Measurements from ENCODE around the gene FBF1. TPM values are rescaled to one million over a fixed set of nuclear protein-coding genes. Genes with fewer than 3 reads are reported as not detected.

The FBF1 gene
- total RNA-seq, 1 donor from 2014 or later, result 3.5 TPM

GRCh38 chr17:75965468-75965867 is 24.6 kb upstream of the FBF1 start:
- ATAC-seq (no peak), DNase-seq (ENCODE audit: missing footprints) (no peak)

GRCh38 chr17:75959839-75960511 is 19.1 kb upstream of the FBF1 start:
- ATAC-seq (no peak), DNase-seq (ENCODE audit: missing footprints) (no peak)
- intact Hi-C loops (cut with DNase I), result no loop called here

More at GRCh38 chr17:75965468-75965867, 24.6 kb upstream of the FBF1 start:
- intact Hi-C loops (cut with DNase I), result no loop called here

GRCh38 chr17:75959051-75959838 is 18.4 kb upstream of the FBF1 start:
- ATAC-seq (no peak), DNase-seq (ENCODE audit: missing footprints) (no peak)
- intact Hi-C loops (cut with DNase I), result no loop called here

GRCh38 chr17:75950855-75951554 is 10.2 kb upstream of the FBF1 start:
- no peak for DNase-seq (ENCODE audit: missing footprints)
- intact Hi-C loops (cut with DNase I), result no loop called here
- no peak for ATAC-seq

- ATAC-seq (no peak), DNase-seq (ENCODE audit: missing footprints) (no peak)
- intact Hi-C loops (cut with DNase I), result no loop called here
These were observed 9.6 kb upstream of the FBF1 start for GRCh38 chr17:75950421-75950820.

GRCh38 chr17:75945211-75945610 is 4.4 kb upstream of the FBF1 start:
- intact Hi-C loops (cut with DNase I), result no loop called here
- no peak for ATAC-seq

GRCh38 chr17:75943491-75943890 is 2.6 kb upstream of the FBF1 start:
- DNase-seq (ENCODE audit: missing footprints), result no peak
- intact Hi-C loops (cut with DNase I), result no loop called here
- no peak for ATAC-seq

More at GRCh38 chr17:75945211-75945610, 4.4 kb upstream of the FBF1 start:
- DNase-seq (ENCODE audit: missing footprints), result no peak

GRCh38 chr17:75942473-75942872 is 1.6 kb upstream of the FBF1 start:
- DNase-seq (ENCODE audit: missing footprints) (no peak), ATAC-seq (no peak)
- intact Hi-C loops (cut with DNase I), result no loop called here

GRCh38 chr17:75941442-75941819 is 589 bp upstream of the FBF1 start:
- DNase-seq (ENCODE audit: missing footprints) (no peak), ATAC-seq (no peak)
- intact Hi-C loops (cut with DNase I), result loop anchor here (2.0 kb wide), 1 partner anchor 39 kb away; no protein-coding TSS in a partner anchor

- ATAC-seq (no peak), DNase-seq (ENCODE audit: missing footprints) (no peak)
- intact Hi-C loops (cut with DNase I), result no loop called here
These were observed 3.2 kb downstream of the FBF1 start for GRCh38 chr17:75937652-75938051.

- intact Hi-C loops (cut with DNase I), result no loop called here
- DNase-seq (ENCODE audit: missing footprints) (no peak), ATAC-seq (no peak)
These were observed 7.0 kb downstream of the FBF1 start for GRCh38 chr17:75933808-75934207.

GRCh38 chr17:75932852-75933251 is 8.0 kb downstream of the FBF1 start:
- no peak for ATAC-seq
- DNase-seq (ENCODE audit: missing footprints), result no peak
- intact Hi-C loops (cut with DNase I), result no loop called here

- ATAC-seq (no peak), DNase-seq (ENCODE audit: missing footprints) (no peak)
- intact Hi-C loops (cut with DNase I), result no loop called here
These were observed 9.8 kb downstream of the FBF1 start for GRCh38 chr17:75931062-75931461.

GRCh38 chr17:75927286-75927922 is 13.4 kb downstream of the FBF1 start:
- peak; percentile 47 for ATAC-seq
- DNase-seq (ENCODE audit: missing footprints), result no peak
- intact Hi-C loops (cut with DNase I), result no loop called here

- ATAC-seq (no peak), DNase-seq (ENCODE audit: missing footprints) (no peak)
- intact Hi-C loops (cut with DNase I), result no loop called here
These were observed 14.4 kb downstream of the FBF1 start for GRCh38 chr17:75926456-75926855.

- DNase-seq (ENCODE audit: missing footprints), result no peak
- ATAC-seq, result no peak
- intact Hi-C loops (cut with DNase I), result no loop called here
These were observed 14.9 kb downstream of the FBF1 start for GRCh38 chr17:75925912-75926311.

- DNase-seq (ENCODE audit: missing footprints) (no peak), ATAC-seq (no peak)
- intact Hi-C loops (cut with DNase I), result no loop called here
These were observed 15.7 kb downstream of the FBF1 start for GRCh38 chr17:75925103-75925502.

GRCh38 chr17:75922963-75923874 is 17.6 kb downstream of the FBF1 start:
- intact Hi-C loops (cut with DNase I), result no loop called here
- no peak for DNase-seq (ENCODE audit: missing footprints)
- no peak for ATAC-seq
